Colonic mucosa (tissue), 4 donors: ENCODE measurements around the gene GSTO1. TPM values are rescaled to one million over a fixed set of nuclear protein-coding genes. Genes with fewer than 3 reads are reported as not detected.

Source experiments
- DNase-seq: peaks from one replicate; pipeline ENCODE4 v3.0.0-alpha.2; 2020
- H3K27ac ChIP-seq: fragments of 200-600 bp; one replicate; pipeline ENCODE4 v1.8.0; 2021
- H3K27me3 ChIP-seq: fragments of 200-600 bp; one replicate; pipeline ENCODE4 v1.8.0; 2021
- H3K36me3 ChIP-seq: fragments of 200-600 bp; one replicate; pipeline ENCODE4 v1.8.0; 2021
- H3K4me1 ChIP-seq: fragments of 200-600 bp; one replicate; pipeline ENCODE4 v1.8.0; 2021; ENCODE audit warnings: mild to moderate bottlenecking
- H3K4me3 ChIP-seq: fragments of 200-600 bp; one replicate; pipeline ENCODE4 v1.8.0; 2021
- H3K9ac ChIP-seq, 2 donors: one replicate each; pipeline ENCODE4 v1.7.0; 2013; ENCODE audit warnings: control low read depth in 2 of 2, low read depth in 2 of 2, low read length in 2 of 2
- H3K9me3 ChIP-seq: fragments of 200-600 bp; one replicate; pipeline ENCODE4 v1.8.0; 2021
- CTCF ChIP-seq: fragments of 200-600 bp; IDR thresholded peaks from one replicate; pipeline ENCODE4 v1.8.0; 2022; ENCODE audit warnings: antibody characterized with exemption, mild to moderate bottlenecking
- intact Hi-C: fragments of 100-400 bp; cut with DNase I; formaldehyde crosslinking; loops from one replicate; pipeline ENCODE4 v1.14.1; 2022
- total RNA-seq, 2 donors: library from RNA; stranded (reverse); fragmentation: NEBNext Ultra II Directional in 1 of 2; extraction: Animal tissue kit (Norgen Biotek cat#: 25700) in 1 of 2; gene quantifications; one replicate each; pipeline ENCODE4 v1.2.1, GENCODE V29; 2021
- donor health status: healthy.
- donor health status: DM: no; HTN: no; CAD: no.
- donor health status: DM: no; HTN: no; CAD: no.

GSTO1 gene
- total RNA-seq, 2 donors from 2014 or later, result 89.9 to 98.0 TPM

GRCh38 chr10:104297697-104298660, 43.3 kb downstream of the GSTO1 start:
- DNase-seq, result no peak
- H3K4me3 ChIP-seq, result no peak overlapping the region
- H3K9me3 ChIP-seq, result no peaks in the 10 kb centered on the region
- H3K9ac ChIP-seq, result no peak overlapping the region
- intact Hi-C loops, result no loop called here
- no peaks in the 10 kb centered on the region for H3K4me1 ChIP-seq
- no peaks in the 10 kb centered on the region for H3K27me3 ChIP-seq
- no peak for TF ChIP-seq CTCF
- no peak overlapping the region for H3K27ac ChIP-seq
- no peaks in the 10 kb centered on the region for H3K36me3 ChIP-seq

GRCh38 chr10:104299031-104299904, 44.6 kb downstream of the GSTO1 start:
- Histone ChIP-seq H3K27ac (no peak overlapping the region), H3K4me3 (no peak overlapping the region), H3K36me3 (no peaks in the 10 kb centered on the region), H3K4me1 (no peaks in the 10 kb centered on the region), H3K27me3 (no peaks in the 10 kb centered on the region), H3K9me3 (no peaks in the 10 kb centered on the region), H3K9ac (no peak overlapping the region)
- TF ChIP-seq CTCF, result no peak
- DNase-seq, result no peak
- intact Hi-C loops, result no loop called here

- no peak for DNase-seq
Observed at GRCh38 chr10:104300002-104300735, 45.5 kb downstream of the GSTO1 start.

GRCh38 chr10:104300736-104301292, 46.1 kb downstream of the GSTO1 start:
- H3K4me1 ChIP-seq, result no peaks in the 10 kb centered on the region
- no peak overlapping the region for H3K9ac ChIP-seq
- no peaks in the 10 kb centered on the region for H3K36me3 ChIP-seq
- peak overlapping the region; percentile 36 for H3K27ac ChIP-seq
- intact Hi-C loops, result no loop called here
- no peak overlapping the region for H3K4me3 ChIP-seq
- no peaks in the 10 kb centered on the region for H3K9me3 ChIP-seq
- H3K27me3 ChIP-seq, result no peaks in the 10 kb centered on the region
- TF ChIP-seq CTCF, result no peak
- DNase-seq, result no peak

More at GRCh38 chr10:104300002-104300735, 45.5 kb downstream of the GSTO1 start:
- Histone ChIP-seq H3K9me3 (no peaks in the 10 kb centered on the region), H3K4me3 (no peak overlapping the region), H3K27me3 (no peaks in the 10 kb centered on the region), H3K27ac (peak overlapping the region; percentile 36), H3K4me1 (no peaks in the 10 kb centered on the region), H3K9ac (no peak overlapping the region), H3K36me3 (no peaks in the 10 kb centered on the region)
- TF ChIP-seq CTCF, result no peak
- intact Hi-C loops, result no loop called here
